Measurements from ENCODE around the gene CYP27C1.
"Not testable (repeated sequence)": the region's sequence is repeated elsewhere in the genome, so short reads cannot be mapped to it uniquely, and the experiment has no call there.

Gene CYP27C1

DNA sequence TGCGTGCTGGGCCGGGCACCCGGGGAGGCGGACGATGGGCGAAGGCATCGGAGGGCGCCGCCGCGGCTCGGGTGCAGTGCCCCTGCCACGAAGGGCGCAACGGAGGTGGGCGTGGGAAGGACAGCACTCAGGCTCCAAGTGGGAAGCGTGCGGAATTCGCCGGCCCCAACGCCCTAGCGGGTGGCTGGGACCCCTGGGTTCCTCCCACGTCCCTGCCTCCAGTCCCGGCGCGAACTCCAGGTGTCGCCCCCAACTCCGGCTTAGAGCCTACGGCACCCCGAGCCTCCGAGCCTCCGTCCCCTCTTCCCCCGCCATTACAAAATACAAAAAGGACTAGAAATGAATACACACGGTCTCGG, 1.3 kb downstream of the CYP27C1 start:
- no peak for DNase-seq (ENCODE audit: extremely low read depth, insufficient read length)
- H3K27me3 ChIP-seq (replicated peaks; ENCODE audit: control insufficient read depth, insufficient read depth, low read length): no peaks in the 10 kb centered on the region; the same call in none of the 2 replicates
- TF ChIP-seq, protein P1, sequence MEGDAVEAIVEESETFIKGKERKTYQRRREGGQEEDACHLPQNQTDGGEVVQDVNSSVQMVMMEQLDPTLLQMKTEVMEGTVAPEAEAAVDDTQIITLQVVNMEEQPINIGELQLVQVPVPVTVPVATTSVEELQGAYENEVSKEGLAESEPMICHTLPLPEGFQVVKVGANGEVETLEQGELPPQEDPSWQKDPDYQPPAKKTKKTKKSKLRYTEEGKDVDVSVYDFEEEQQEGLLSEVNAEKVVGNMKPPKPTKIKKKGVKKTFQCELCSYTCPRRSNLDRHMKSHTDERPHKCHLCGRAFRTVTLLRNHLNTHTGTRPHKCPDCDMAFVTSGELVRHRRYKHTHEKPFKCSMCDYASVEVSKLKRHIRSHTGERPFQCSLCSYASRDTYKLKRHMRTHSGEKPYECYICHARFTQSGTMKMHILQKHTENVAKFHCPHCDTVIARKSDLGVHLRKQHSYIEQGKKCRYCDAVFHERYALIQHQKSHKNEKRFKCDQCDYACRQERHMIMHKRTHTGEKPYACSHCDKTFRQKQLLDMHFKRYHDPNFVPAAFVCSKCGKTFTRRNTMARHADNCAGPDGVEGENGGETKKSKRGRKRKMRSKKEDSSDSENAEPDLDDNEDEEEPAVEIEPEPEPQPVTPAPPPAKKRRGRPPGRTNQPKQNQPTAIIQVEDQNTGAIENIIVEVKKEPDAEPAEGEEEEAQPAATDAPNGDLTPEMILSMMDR (IDR thresholded peaks at IDR 0.05; ENCODE audit: insufficient read depth, low read length, poor library complexity, severe bottlenecking): no peak
- H3K4me3 ChIP-seq (replicated peaks; ENCODE audit: low read depth, low read length): no peak overlapping the region
- no peaks in the 10 kb centered on the region for H3K36me3 ChIP-seq (ENCODE audit: control insufficient read depth, insufficient read depth, low read length)

GRCh38 chr2:127217470-127218325, 2.4 kb downstream of the CYP27C1 start:
- TF ChIP-seq, protein P1 (IDR thresholded peaks at IDR 0.05; ENCODE audit: insufficient read depth, low read length, poor library complexity, severe bottlenecking): no peak
- Histone ChIP-seq H3K4me3 (replicated peaks; ENCODE audit: low read depth, low read length) (no peak overlapping the region), H3K27me3 (replicated peaks; ENCODE audit: control insufficient read depth, insufficient read depth, low read length) (no peaks in the 10 kb centered on the region; the same call in none of the 2 replicates), H3K36me3 (ENCODE audit: control insufficient read depth, insufficient read depth, low read length) (no peaks in the 10 kb centered on the region)
- DNase-seq (ENCODE audit: extremely low read depth, insufficient read length): no peak

GRCh38 chr2:127216593-127216992, 3.5 kb downstream of the CYP27C1 start:
- DNase-seq (ENCODE audit: extremely low read depth, insufficient read length): no peak
- TF ChIP-seq, protein P1 (IDR thresholded peaks at IDR 0.05; ENCODE audit: insufficient read depth, low read length, poor library complexity, severe bottlenecking): no peak
- no peaks in the 10 kb centered on the region for H3K36me3 ChIP-seq (ENCODE audit: control insufficient read depth, insufficient read depth, low read length)
- H3K4me3 ChIP-seq (replicated peaks; ENCODE audit: low read depth, low read length): no peak overlapping the region
- H3K27me3 ChIP-seq (replicated peaks; ENCODE audit: control insufficient read depth, insufficient read depth, low read length): no peaks in the 10 kb centered on the region; the same call in none of the 2 replicates

- Histone ChIP-seq H3K36me3 (ENCODE audit: control insufficient read depth, insufficient read depth, low read length) (no peaks in the 10 kb centered on the region), H3K4me3 (replicated peaks; ENCODE audit: low read depth, low read length) (no peak overlapping the region), H3K27me3 (replicated peaks; ENCODE audit: control insufficient read depth, insufficient read depth, low read length) (no peaks in the 10 kb centered on the region; the same call in none of the 2 replicates)
- DNase-seq (ENCODE audit: extremely low read depth, insufficient read length): no peak
- TF ChIP-seq, protein P1 (IDR thresholded peaks at IDR 0.05; ENCODE audit: insufficient read depth, low read length, poor library complexity, severe bottlenecking): no peak
These were observed 4.0 kb downstream of the CYP27C1 start for GRCh38 chr2:127216095-127216494.

DNA sequence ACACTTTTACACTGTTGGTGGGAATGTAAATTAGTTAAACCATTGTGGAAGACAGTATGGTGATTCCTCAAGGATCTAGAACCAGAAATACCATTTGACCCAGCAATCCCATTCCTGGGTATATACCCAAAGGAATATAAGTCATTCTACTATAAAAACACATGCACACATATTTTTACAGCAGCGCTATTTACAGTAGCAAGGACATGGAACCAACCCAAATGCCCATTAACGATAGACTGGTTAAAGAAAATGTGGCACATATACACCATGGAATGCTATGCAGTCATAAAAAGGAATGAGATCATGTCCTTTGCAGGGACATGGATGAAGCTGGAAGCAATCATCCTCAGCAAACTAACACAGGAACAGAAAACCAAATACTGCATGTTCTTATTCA, 5.9 kb downstream of the CYP27C1 start:
- not testable (repeated sequence) for H3K36me3 ChIP-seq (ENCODE audit: control insufficient read depth, insufficient read depth, low read length); DNase-seq (ENCODE audit: extremely low read depth, insufficient read length); H3K27me3 ChIP-seq (replicated peaks; ENCODE audit: control insufficient read depth, insufficient read depth, low read length); H3K4me3 ChIP-seq (replicated peaks; ENCODE audit: low read depth, low read length)

DNA sequence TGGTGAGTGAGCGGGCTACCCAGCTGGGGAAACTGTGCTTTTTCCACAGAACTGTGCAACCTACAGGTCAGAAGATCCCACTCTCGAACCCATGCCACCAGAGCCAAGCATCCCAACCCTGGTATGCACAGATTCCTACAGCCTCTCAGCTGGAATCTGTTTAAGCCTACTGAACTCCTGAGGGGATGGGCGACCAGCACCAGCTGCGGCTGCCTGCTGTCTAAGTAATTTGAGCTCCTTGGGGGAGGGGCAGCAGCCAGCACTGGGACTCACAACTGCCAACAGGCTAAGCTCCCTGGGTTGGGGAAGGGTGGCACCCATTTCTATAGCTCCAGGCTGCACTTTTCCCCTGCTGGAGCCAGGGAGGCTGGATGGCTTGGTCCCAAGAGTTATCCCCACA, 11.8 kb downstream of the CYP27C1 start:
- Histone ChIP-seq H3K4me3 (replicated peaks; ENCODE audit: low read depth, low read length) (no peak overlapping the region), H3K27me3 (replicated peaks; ENCODE audit: control insufficient read depth, insufficient read depth, low read length) (no peaks in the 10 kb centered on the region)
- no peak for DNase-seq (ENCODE audit: extremely low read depth, insufficient read length)

More for the DNA sequence above, 11.8 kb downstream of the CYP27C1 start:
- TF ChIP-seq, protein P1 (IDR thresholded peaks at IDR 0.05; ENCODE audit: insufficient read depth, low read length, poor library complexity, severe bottlenecking): no peak
- no peaks in the 10 kb centered on the region for H3K36me3 ChIP-seq (ENCODE audit: control insufficient read depth, insufficient read depth, low read length)
